ENCODE measurements around the gene DDX41.
"Not testable (repeated sequence)": the region's sequence is repeated elsewhere in the genome, so short reads cannot be mapped to it uniquely, and the experiment has no call there.

The DDX41 gene

GRCh38 chr5:177490992-177491391, 25.8 kb downstream of the DDX41 start:
- no peak for DNase-seq (ENCODE audit: low read depth in 1 of 2, low spot score in 1 of 2)
- in situ Hi-C loops (cut with HindIII; ENCODE audit: low pct_unique_long_range_greater_than_20kb, low sequenced_read_pairs): no loop called here
- no peak for TF ChIP-seq JUND (IDR thresholded peaks at IDR 0.05; ENCODE audit: low read depth)

- TF ChIP-seq JUND (IDR thresholded peaks at IDR 0.05; ENCODE audit: low read depth): no peak
- in situ Hi-C loops (cut with HindIII; ENCODE audit: low pct_unique_long_range_greater_than_20kb, low sequenced_read_pairs): no loop called here
- DNase-seq (ENCODE audit: low read depth in 1 of 2, low spot score in 1 of 2): no peak
Observed at GRCh38 chr5:177490311-177490991, 26.3 kb downstream of the DDX41 start.

- no peak for TF ChIP-seq JUND (IDR thresholded peaks at IDR 0.05; ENCODE audit: low read depth)
- in situ Hi-C loops (cut with HindIII; ENCODE audit: low pct_unique_long_range_greater_than_20kb, low sequenced_read_pairs): no loop called here
- no peak for DNase-seq (ENCODE audit: low read depth in 1 of 2, low spot score in 1 of 2)
Observed at GRCh38 chr5:177489119-177489716, 27.5 kb downstream of the DDX41 start.

GRCh38 chr5:177487975-177488374, 28.8 kb downstream of the DDX41 start:
- no peak for TF ChIP-seq JUND (IDR thresholded peaks at IDR 0.05; ENCODE audit: low read depth)
- in situ Hi-C loops (cut with HindIII; ENCODE audit: low pct_unique_long_range_greater_than_20kb, low sequenced_read_pairs): no loop called here
- no peak for DNase-seq (ENCODE audit: low read depth in 1 of 2, low spot score in 1 of 2)

- no peak for DNase-seq (ENCODE audit: low read depth in 1 of 2, low spot score in 1 of 2)
- in situ Hi-C loops (cut with HindIII; ENCODE audit: low pct_unique_long_range_greater_than_20kb, low sequenced_read_pairs): no loop called here
- no peak for TF ChIP-seq JUND (IDR thresholded peaks at IDR 0.05; ENCODE audit: low read depth)
Observed at GRCh38 chr5:177487144-177487543, 29.6 kb downstream of the DDX41 start.

- TF ChIP-seq JUND (IDR thresholded peaks at IDR 0.05; ENCODE audit: low read depth): no peak
Observed at GRCh38 chr5:177486256-177486655, 30.5 kb downstream of the DDX41 start.

GRCh38 chr5:177485753-177486152, 31.0 kb downstream of the DDX41 start:
- in situ Hi-C loops (cut with HindIII; ENCODE audit: low pct_unique_long_range_greater_than_20kb, low sequenced_read_pairs); DNase-seq (ENCODE audit: low read depth in 1 of 2, low spot score in 1 of 2): not testable (repeated sequence)

More at GRCh38 chr5:177486256-177486655, 30.5 kb downstream of the DDX41 start:
- in situ Hi-C loops (cut with HindIII; ENCODE audit: low pct_unique_long_range_greater_than_20kb, low sequenced_read_pairs): no loop called here
- no peak for DNase-seq (ENCODE audit: low read depth in 1 of 2, low spot score in 1 of 2)

- in situ Hi-C loops (cut with HindIII; ENCODE audit: low pct_unique_long_range_greater_than_20kb, low sequenced_read_pairs): no loop called here
- no peak for TF ChIP-seq JUND (IDR thresholded peaks at IDR 0.05; ENCODE audit: low read depth)
- no peak for DNase-seq (ENCODE audit: low read depth in 1 of 2, low spot score in 1 of 2)
Observed at GRCh38 chr5:177484902-177485549, 31.7 kb downstream of the DDX41 start.

GRCh38 chr5:177483994-177484901, 32.5 kb downstream of the DDX41 start:
- no peak for DNase-seq (ENCODE audit: low read depth in 1 of 2, low spot score in 1 of 2)
- in situ Hi-C loops (cut with HindIII; ENCODE audit: low pct_unique_long_range_greater_than_20kb, low sequenced_read_pairs): no loop called here

GRCh38 chr5:177483042-177483441, 33.7 kb downstream of the DDX41 start:
- no peak for DNase-seq (ENCODE audit: low read depth in 1 of 2, low spot score in 1 of 2)
- in situ Hi-C loops (cut with HindIII; ENCODE audit: low pct_unique_long_range_greater_than_20kb, low sequenced_read_pairs): no loop called here

More at GRCh38 chr5:177483994-177484901, 32.5 kb downstream of the DDX41 start:
- no peak for TF ChIP-seq JUND (IDR thresholded peaks at IDR 0.05; ENCODE audit: low read depth)

GRCh38 chr5:177482359-177482795, 34.4 kb downstream of the DDX41 start:
- TF ChIP-seq JUND (IDR thresholded peaks at IDR 0.05; ENCODE audit: low read depth): no peak
- in situ Hi-C loops (cut with HindIII; ENCODE audit: low pct_unique_long_range_greater_than_20kb, low sequenced_read_pairs): no loop called here
- DNase-seq (ENCODE audit: low read depth in 1 of 2, low spot score in 1 of 2): no peak

More at GRCh38 chr5:177483042-177483441, 33.7 kb downstream of the DDX41 start:
- no peak for TF ChIP-seq JUND (IDR thresholded peaks at IDR 0.05; ENCODE audit: low read depth)

GRCh38 chr5:177479774-177480173, 37.0 kb downstream of the DDX41 start:
- DNase-seq (ENCODE audit: low read depth in 1 of 2, low spot score in 1 of 2): no peak
- no peak for TF ChIP-seq JUND (IDR thresholded peaks at IDR 0.05; ENCODE audit: low read depth)
- in situ Hi-C loops (cut with HindIII; ENCODE audit: low pct_unique_long_range_greater_than_20kb, low sequenced_read_pairs): no loop called here

All from T47D (cell line).